HG02938 (cell line): ENCODE results near the gene KRT17.

Experiments used
- ATAC-seq: cut with Tn5 transposase; IDR thresholded peaks from one replicate; pipeline ENCODE4 v1.9.1; 2021; ENCODE audit warnings: mild to moderate bottlenecking, moderate library complexity; ENCODE audit not compliant: unreplicated experiment

The KRT17 gene

GRCh38 chr17:41624208-41625101, at the start of gene KRT17:
Gene KRT17 (minus strand): TSS chr17:41624575. CDS start chr17:41624509, 66 bp downstream.
- ATAC-seq: no peak

GRCh38 chr17:41672153-41672552, 47.8 kb upstream of the KRT17 start:
- ATAC-seq: no peak

DNA sequence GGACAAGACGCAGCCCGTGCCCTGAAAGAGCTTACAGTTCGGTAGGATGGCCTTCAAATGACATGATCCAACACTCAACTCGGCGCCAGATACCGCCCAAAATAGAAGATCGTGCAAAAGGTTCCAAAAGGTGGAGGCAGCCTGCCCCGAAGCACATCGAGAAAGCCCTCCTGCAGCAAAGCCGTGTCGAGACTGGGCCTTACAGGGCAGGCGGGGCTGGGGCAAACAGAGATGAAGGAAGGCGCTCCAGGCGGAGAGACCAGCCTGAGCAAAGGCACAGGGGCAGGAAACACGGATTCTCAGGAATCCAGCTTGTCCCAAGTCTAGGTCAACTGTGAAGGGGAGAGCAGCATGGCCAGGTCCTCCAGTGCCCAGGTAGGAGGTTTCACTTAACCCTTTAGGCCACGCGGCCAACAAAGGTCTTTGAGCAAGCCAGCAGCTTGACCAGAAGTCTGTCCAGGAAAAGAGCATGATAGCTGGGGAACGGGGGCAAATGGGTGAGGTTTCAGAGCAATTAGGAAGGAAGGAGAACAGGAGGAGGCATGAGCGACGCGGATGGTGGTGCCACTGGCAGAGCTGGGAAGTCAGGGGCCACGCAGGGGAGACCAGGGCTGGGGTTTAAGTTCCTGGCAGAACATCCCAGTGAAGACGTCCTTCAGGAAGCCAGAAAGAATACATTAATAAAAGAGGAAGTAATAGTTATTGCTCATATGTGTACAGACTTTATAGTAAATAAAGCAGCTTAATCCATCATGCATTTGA, 43.1 kb upstream of the KRT17 start:
- no peak for ATAC-seq

DNA sequence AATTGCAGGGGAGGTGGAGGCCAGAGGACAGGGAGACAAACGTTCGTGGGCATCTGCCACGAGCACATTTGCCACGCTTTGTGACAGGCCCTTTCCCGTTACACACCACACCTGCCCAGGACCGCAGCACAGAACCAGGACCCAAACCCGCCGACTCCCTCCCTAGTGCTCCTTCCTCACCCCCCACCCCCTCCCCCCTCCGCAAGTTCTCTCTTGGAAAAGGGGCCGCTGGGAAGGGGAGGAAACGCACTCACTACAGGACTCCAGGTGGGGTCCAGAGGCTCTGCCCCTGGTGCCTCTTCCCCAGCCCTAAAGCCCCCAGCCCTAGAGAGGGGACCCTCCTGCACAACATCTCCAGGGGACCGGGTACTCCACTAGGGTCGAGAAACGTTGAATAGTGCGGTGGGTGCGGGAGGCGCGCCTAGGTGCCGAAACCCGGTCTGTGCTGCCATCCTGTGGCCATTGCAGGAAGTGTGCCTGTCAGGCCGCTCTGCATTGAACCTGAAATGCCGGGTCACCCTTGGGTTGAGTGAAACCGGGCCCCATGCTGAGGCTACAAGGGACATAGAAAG, 42.4 kb upstream of the KRT17 start:
- ATAC-seq: no peak

- peak; percentile 34 for ATAC-seq
These were observed 41.9 kb upstream of the KRT17 start for GRCh38 chr17:41666237-41666641.

DNA sequence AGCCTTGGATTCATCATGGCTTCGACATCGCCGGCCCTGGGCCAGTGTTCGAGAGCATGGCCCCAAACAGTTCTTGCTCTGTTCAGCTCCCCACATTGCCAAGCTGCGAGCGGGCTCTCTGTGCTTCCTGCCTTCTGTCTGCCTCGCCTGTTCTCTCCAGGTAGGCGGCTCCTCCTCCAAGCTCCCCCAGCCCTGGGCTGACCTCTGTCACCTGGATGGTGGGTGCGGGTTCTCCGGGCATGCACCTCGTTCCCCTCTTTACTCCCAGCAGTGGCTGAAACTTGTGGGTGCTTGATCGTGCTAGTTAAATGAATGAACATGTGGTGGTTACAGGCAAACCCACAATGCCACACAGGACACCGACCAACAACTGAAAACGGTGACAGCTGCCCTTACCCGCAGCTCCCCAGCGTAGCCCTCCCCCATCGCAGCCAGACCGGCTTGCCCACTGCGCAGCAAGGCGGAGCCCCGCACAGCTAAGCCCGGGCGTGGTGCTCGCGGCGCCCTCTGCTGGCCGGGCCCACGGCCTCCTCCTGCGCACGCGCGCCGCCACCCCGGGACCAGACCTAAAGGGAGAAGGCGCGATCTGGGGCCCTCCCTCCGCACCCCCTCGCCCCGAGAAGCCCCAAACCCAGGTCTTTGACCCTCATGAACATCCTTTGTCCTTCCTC, 41.3 kb upstream of the KRT17 start:
- ATAC-seq: peak; percentile 48

DNA sequence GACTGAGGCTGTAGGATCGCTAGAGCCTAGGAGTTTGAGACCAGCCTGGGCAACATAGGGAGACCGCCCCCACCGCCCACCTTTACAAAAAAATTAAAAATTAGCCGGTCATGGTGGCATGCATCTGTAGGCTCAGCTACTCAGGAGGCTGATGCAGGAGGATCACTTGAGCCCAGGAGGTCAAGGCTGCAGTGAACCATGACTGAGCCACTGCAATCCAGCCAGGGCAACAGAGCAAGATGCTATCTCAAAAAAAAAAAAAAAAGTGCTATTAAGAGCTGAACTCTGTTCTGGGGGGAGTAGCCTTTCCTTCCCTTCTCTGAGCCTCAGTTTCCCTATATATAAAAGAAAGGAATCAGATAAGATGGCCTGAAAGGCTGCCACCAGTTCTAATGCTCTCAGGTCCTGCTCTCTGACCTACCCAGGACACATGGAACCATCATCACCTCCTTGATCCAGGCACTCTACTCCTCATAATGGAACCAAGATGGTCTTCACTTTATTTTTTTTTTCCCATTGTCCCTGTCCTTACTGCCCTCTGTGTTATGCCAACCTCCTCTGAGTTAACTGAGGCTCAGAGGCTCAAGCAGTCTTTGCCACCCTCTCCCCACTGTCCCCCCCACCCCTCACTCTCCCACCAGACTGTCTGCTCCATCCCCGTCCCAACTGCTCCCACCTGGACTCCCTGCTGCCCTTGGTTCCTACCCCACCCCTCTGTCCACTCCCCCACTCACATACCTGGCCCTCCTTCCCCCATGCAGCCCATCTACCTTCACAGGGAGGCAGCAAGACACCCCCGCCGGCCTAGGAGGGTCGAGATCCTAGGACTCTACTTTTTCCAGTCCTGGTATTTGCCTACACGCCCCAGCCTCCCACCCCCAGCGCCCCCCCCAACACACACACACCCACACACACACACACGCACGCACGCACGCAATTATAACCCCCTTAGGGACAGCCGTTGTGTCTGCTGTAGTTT, 40.5 kb upstream of the KRT17 start:
- ATAC-seq: no peak

DNA sequence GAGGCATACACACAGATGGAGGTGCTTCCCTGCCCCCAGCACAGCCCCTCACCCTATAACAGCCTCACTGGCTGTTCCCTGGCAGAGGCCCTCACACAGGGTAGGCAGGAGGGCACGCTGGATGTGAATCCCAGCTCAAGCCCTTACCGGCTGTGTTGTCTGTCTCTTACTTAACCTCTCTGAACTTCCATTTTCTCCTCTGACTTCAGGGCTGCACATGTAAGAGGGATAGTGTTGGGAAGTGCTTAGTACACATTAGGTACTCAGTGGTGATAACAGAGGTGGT, 39.7 kb upstream of the KRT17 start:
- ATAC-seq: no peak

DNA sequence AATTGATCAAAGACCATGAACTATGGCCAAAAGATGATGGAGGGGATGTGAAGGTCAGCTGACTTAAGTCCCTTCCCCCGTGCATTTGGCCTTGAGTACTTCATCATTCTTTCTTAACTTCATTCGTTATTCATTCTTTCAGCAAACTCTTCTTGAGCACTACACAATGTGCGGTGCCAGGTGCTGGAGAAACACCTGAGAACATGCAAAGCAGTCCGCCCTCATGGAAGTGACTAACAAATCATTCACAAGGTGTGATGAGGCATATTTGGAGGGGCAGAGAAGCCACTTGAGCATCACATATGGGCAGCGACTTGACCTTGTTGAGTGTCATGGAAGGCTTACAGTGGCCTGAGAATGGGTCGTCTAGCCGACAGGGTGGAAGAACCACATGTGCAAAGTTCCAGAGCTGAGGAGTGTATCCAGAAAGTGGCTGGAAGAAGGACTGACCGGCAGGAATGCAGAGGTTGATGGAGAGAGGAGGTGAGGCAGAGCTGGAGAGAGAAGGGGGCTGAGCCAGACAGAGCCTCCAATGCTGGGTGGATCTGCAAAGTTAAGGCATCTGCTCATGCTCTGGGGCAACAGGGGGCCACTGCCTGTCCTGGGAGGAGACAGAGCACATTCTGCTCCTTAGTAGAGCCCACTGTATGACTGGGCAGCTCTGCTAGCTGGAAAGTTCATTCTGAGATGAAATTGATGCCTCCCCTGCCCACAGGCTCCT, 39.2 kb upstream of the KRT17 start:
- ATAC-seq: no peak

- ATAC-seq: no peak
These were observed 35.9 kb upstream of the KRT17 start for GRCh38 chr17:41660221-41660711.

GRCh38 chr17:41659427-41660212, 35.2 kb upstream of the KRT17 start:
- ATAC-seq: no peak

- ATAC-seq: no peak
These were observed 34.5 kb upstream of the KRT17 start for GRCh38 chr17:41658846-41659245.

GRCh38 chr17:41657936-41658335, 33.6 kb upstream of the KRT17 start:
- ATAC-seq: no peak

GRCh38 chr17:41657176-41657754, 32.9 kb upstream of the KRT17 start:
- no peak for ATAC-seq

DNA sequence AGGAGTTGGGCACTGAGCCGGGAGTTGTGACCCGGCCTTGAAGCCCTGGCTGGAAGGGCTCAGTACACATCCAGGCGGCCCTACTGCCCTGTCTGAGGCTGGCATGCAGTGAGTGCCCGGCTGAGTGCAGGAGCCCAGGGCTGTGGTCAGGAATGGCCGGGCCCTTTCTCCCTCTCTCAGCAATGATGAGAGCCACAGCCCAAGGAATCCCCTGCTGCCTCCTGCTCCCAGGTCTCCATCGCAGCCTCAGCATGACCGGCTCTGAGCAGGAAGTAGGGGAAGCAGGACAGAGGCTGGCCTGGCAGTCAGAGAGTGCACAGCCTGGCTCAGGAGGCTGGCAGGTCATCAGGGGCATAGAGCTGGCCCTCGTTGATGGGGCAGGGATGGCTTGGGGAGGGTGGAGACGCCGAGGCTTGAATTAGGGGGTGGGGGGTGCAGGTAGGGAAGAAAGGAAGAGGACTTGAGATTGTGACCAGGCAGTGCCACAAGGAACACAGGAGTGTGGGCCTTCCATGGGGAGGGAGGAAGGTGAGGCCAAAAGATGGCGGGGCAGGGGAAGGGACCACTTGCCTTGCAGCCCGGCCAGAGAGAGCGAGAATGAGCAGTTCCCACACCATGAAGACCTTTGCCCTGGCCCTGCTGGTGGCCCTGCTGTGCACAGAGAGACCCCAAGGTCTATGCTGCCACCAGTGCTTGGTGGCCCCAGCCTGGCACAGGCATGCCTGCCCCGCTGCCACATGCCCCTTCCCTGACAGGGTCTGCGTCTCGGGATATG, 32.1 kb upstream of the KRT17 start:
- no peak for ATAC-seq

- no peak for ATAC-seq
These were observed 31.3 kb upstream of the KRT17 start for GRCh38 chr17:41655611-41656111.
